ENCODE measurements around the gene SLMAP. TPM values are rescaled to one million over a fixed set of nuclear protein-coding genes. Genes with fewer than 3 reads are reported as not detected.
"Not testable (repeated sequence)": the region's sequence is repeated elsewhere in the genome, so short reads cannot be mapped to it uniquely, and the experiment has no call there.

The SLMAP gene
- total RNA-seq, 1 donor from 2014 or later: 263 TPM

GRCh38 chr3:57787867-57788623 is 31.9 kb downstream of the SLMAP start:
- no peak for DNase-seq
- ATAC-seq: no peak

GRCh38 chr3:57788624-57789018 is 32.5 kb downstream of the SLMAP start:
- no peak for ATAC-seq
- intact Hi-C loops (cut with micrococcal nuclease): no loop called here
- no peak for DNase-seq

More at GRCh38 chr3:57787867-57788623, 31.9 kb downstream of the SLMAP start:
- intact Hi-C loops (cut with micrococcal nuclease): no loop called here

- ATAC-seq (no peak), DNase-seq (no peak)
- intact Hi-C loops (cut with micrococcal nuclease): no loop called here
Measured at GRCh38 chr3:57791245-57791644, 35.1 kb downstream of the SLMAP start.

GRCh38 chr3:57792198-57792597 is 36.1 kb downstream of the SLMAP start:
- ATAC-seq (no peak), DNase-seq (no peak)
- intact Hi-C loops (cut with micrococcal nuclease): no loop called here

GRCh38 chr3:57793737-57794187 is 37.7 kb downstream of the SLMAP start:
- intact Hi-C loops (cut with micrococcal nuclease): no loop called here
- ATAC-seq (no peak), DNase-seq (no peak)

GRCh38 chr3:57794501-57794900 is 38.4 kb downstream of the SLMAP start:
- DNase-seq (no peak), ATAC-seq (no peak)

GRCh38 chr3:57794951-57795350 is 38.8 kb downstream of the SLMAP start:
- intact Hi-C loops (cut with micrococcal nuclease): no loop called here
- ATAC-seq: no peak

More at GRCh38 chr3:57794501-57794900, 38.4 kb downstream of the SLMAP start:
- intact Hi-C loops (cut with micrococcal nuclease): no loop called here

GRCh38 chr3:57796261-57796660 is 40.2 kb downstream of the SLMAP start:
- ATAC-seq: peak; percentile 52
- DNase-seq: no peak
- intact Hi-C loops (cut with micrococcal nuclease): no loop called here

More at GRCh38 chr3:57794951-57795350, 38.8 kb downstream of the SLMAP start:
- DNase-seq: no peak

GRCh38 chr3:57797701-57798487 is 41.8 kb downstream of the SLMAP start:
- intact Hi-C loops (cut with micrococcal nuclease): no loop called here
- DNase-seq (no peak), ATAC-seq (no peak)

- intact Hi-C loops (cut with micrococcal nuclease): no loop called here
- ATAC-seq (peak; percentile 79), DNase-seq (no peak)
Measured at GRCh38 chr3:57803647-57804081, 47.6 kb downstream of the SLMAP start.

- no peak for DNase-seq
- intact Hi-C loops (cut with micrococcal nuclease): no loop called here
Measured at GRCh38 chr3:57805266-57805665, 49.2 kb downstream of the SLMAP start.

GRCh38 chr3:57805674-57806073 is 49.6 kb downstream of the SLMAP start:
- ATAC-seq (no peak), DNase-seq (no peak)
- intact Hi-C loops (cut with micrococcal nuclease): no loop called here

More at GRCh38 chr3:57805266-57805665, 49.2 kb downstream of the SLMAP start:
- no peak for ATAC-seq

- ATAC-seq; DNase-seq; intact Hi-C loops (cut with micrococcal nuclease): not testable (repeated sequence)
Measured at GRCh38 chr3:57806195-57806594, 50.1 kb downstream of the SLMAP start.

GRCh38 chr3:57808961-57809608 is 53.0 kb downstream of the SLMAP start:
- DNase-seq (no peak), ATAC-seq (peak; percentile 21)
- intact Hi-C loops (cut with micrococcal nuclease): no loop called here

- intact Hi-C loops (cut with micrococcal nuclease): no loop called here
- peak; percentile 65 for ATAC-seq
Measured at GRCh38 chr3:57809609-57809968, 53.5 kb downstream of the SLMAP start.

GRCh38 chr3:57810048-57810447 is 53.9 kb downstream of the SLMAP start:
- intact Hi-C loops (cut with micrococcal nuclease): no loop called here
- DNase-seq (peak; percentile 31), ATAC-seq (peak; percentile 38)

More at GRCh38 chr3:57809609-57809968, 53.5 kb downstream of the SLMAP start:
- no peak for DNase-seq

- ATAC-seq: peak; percentile 44
- intact Hi-C loops (cut with micrococcal nuclease): no loop called here
- no peak for DNase-seq
Measured at GRCh38 chr3:57810471-57811137, 54.5 kb downstream of the SLMAP start.

GRCh38 chr3:57815036-57815435 is 58.9 kb downstream of the SLMAP start:
- no peak for DNase-seq
- no peak for ATAC-seq
- intact Hi-C loops (cut with micrococcal nuclease): no loop called here

- DNase-seq (no peak), ATAC-seq (no peak)
- intact Hi-C loops (cut with micrococcal nuclease): no loop called here
Measured at GRCh38 chr3:57816471-57817095, 60.5 kb downstream of the SLMAP start.
